Stimulated activated CD8-positive, alpha-beta memory T cell treated with anti-CD3 and anti-CD28 coated beads, Interleukin-4, amount 100 ng/mL, for 48 hours (primary cell): ENCODE measurements around the gene BSN.

Source experiments
- DNase-seq: peaks from one replicate; pipeline ENCODE4 v3.0.0-alpha.2; 2020

The BSN gene

GRCh38 chr3:49719214-49719884, 165.1 kb downstream of the BSN start, which contains the start of gene AMIGO3:
AMIGO3 (minus strand) TSS chr3:49719684; CDS start chr3:49719465, 219 bp downstream.
- DNase-seq = peak; percentile 97
